ENCODE data around the gene APOC3. TPM values are rescaled to one million over a fixed set of nuclear protein-coding genes. Genes with fewer than 3 reads are reported as not detected.

Gene APOC3
- total and polyA plus RNA-seq, 4 donors, result 608 to 24,129 (median 9,307) TPM

GRCh38 chr11:116870054-116870453 is 40.3 kb downstream of the APOC3 start:
- Histone ChIP-seq H3K9ac (ENCODE audit: low read depth in 1 of 2, low read length in 2 of 2) (no peak overlapping the region), H3K9me3 (ENCODE audit: control insufficient read depth in 4 of 4, low read length in 3 of 4) (no peaks in the 10 kb centered on the region), H3K4me3 (ENCODE audit: low read depth in 1 of 3, low read length in 3 of 3) (no peak overlapping the region), H3K27ac (ENCODE audit: low read depth in 1 of 2, low read length in 2 of 2) (no peak overlapping the region), H3K36me3 (ENCODE audit: control insufficient read depth in 4 of 4, insufficient read depth in 3 of 4, low read depth in 1 of 4, low read length in 3 of 4) (peaks cover 14 to 88% (median 58%) of the 10 kb centered on the region in 4 donors), H3K27me3 (ENCODE audit: control insufficient read depth in 4 of 4, insufficient read depth in 4 of 4, low read length in 3 of 4) (no peaks in the 10 kb centered on the region), H3K4me1 (ENCODE audit: control insufficient read depth in 4 of 4, insufficient read depth in 4 of 4, low read length in 3 of 4) (peaks cover 2 to 14% (median 9%) of the 10 kb centered on the region in 4 donors)
- no peak for DNase-seq (ENCODE audit: low spot score)
- TF ChIP-seq, protein P1, sequence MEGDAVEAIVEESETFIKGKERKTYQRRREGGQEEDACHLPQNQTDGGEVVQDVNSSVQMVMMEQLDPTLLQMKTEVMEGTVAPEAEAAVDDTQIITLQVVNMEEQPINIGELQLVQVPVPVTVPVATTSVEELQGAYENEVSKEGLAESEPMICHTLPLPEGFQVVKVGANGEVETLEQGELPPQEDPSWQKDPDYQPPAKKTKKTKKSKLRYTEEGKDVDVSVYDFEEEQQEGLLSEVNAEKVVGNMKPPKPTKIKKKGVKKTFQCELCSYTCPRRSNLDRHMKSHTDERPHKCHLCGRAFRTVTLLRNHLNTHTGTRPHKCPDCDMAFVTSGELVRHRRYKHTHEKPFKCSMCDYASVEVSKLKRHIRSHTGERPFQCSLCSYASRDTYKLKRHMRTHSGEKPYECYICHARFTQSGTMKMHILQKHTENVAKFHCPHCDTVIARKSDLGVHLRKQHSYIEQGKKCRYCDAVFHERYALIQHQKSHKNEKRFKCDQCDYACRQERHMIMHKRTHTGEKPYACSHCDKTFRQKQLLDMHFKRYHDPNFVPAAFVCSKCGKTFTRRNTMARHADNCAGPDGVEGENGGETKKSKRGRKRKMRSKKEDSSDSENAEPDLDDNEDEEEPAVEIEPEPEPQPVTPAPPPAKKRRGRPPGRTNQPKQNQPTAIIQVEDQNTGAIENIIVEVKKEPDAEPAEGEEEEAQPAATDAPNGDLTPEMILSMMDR (IDR thresholded peaks at IDR 0.05; ENCODE audit: low read depth, low read length, missing input control), result no peak
- TF ChIP-seq NR2F2 (IDR thresholded peaks at IDR 0.05) (no peak), HNF4A (conservative IDR thresholded peaks at IDR 0.05) (no peak), TAF1 (conservative IDR thresholded peaks at IDR 0.05) (no peak)
- TF ChIP-seq, protein P2, sequence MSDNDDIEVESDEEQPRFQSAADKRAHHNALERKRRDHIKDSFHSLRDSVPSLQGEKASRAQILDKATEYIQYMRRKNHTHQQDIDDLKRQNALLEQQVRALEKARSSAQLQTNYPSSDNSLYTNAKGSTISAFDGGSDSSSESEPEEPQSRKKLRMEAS (IDR thresholded peaks at IDR 0.05), result no peak
- 80% methylated on average over 3 of the region's 3 CpGs for WGBS

DNA sequence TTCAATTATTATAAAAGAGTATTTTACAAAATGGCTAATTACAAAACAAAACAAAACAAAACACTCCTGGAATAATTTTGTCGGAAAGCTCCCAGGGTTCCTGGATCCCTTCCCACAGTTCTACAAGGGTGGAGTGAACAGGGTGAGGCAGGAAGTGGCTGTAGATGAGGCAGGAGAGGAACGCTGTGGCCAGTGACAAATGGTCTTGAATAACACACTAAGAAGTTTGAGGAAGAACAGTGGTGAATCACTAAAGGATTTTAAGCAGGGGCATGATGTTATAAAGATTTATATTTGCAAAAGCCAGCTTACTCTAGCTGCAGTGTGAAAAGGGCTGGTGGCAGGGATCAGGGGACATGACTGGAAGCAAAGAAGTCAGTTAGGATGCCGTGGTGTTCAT is 41.5 kb downstream of the APOC3 start:
- Histone ChIP-seq H3K36me3 (ENCODE audit: control insufficient read depth in 4 of 4, insufficient read depth in 3 of 4, low read depth in 1 of 4, low read length in 3 of 4) (peaks cover 17 to 89% (median 61%) of the 10 kb centered on the region in 4 donors), H3K4me3 (ENCODE audit: low read depth in 1 of 3, low read length in 3 of 3) (no peak overlapping the region), H3K27me3 (ENCODE audit: control insufficient read depth in 4 of 4, insufficient read depth in 4 of 4, low read length in 3 of 4) (no peaks in the 10 kb centered on the region), H3K27ac (ENCODE audit: low read depth in 1 of 2, low read length in 2 of 2) (no peak overlapping the region), H3K9ac (ENCODE audit: low read depth in 1 of 2, low read length in 2 of 2) (no peak overlapping the region), H3K4me1 (ENCODE audit: control insufficient read depth in 4 of 4, insufficient read depth in 4 of 4, low read length in 3 of 4) (peaks cover 2 to 14% (median 9%) of the 10 kb centered on the region in 4 donors), H3K9me3 (ENCODE audit: control insufficient read depth in 4 of 4, low read length in 3 of 4) (no peaks in the 10 kb centered on the region)
- no peak for DNase-seq (ENCODE audit: low spot score)
- WGBS, result 61% methylated on average over 3 of the region's 3 CpGs
- TF ChIP-seq, protein P1 (IDR thresholded peaks at IDR 0.05; ENCODE audit: low read depth, low read length, missing input control), result no peak
- TF ChIP-seq RXRA (IDR thresholded peaks at IDR 0.05) (no peak), ATF3 (IDR thresholded peaks at IDR 0.05) (no peak), RAD21 (IDR thresholded peaks at IDR 0.05) (no peak), HNF4G (IDR thresholded peaks at IDR 0.05) (no peak), JUND (IDR thresholded peaks at IDR 0.05) (no peak), TAF1 (conservative IDR thresholded peaks at IDR 0.05) (no peak), NR2F2 (IDR thresholded peaks at IDR 0.05) (no peak), GABPA (IDR thresholded peaks at IDR 0.05 in 1 of 2, conservative IDR thresholded peaks at IDR 0.05 in 1 of 2) (no peak), YY1 (IDR thresholded peaks at IDR 0.05) (no peak), HNF4A (conservative IDR thresholded peaks at IDR 0.05) (no peak), FOXA2 (IDR thresholded peaks at IDR 0.05) (no peak), FOXA1 (IDR thresholded peaks at IDR 0.05) (no peak), SP1 (IDR thresholded peaks at IDR 0.05) (no peak)
- TF ChIP-seq, protein P3, sequence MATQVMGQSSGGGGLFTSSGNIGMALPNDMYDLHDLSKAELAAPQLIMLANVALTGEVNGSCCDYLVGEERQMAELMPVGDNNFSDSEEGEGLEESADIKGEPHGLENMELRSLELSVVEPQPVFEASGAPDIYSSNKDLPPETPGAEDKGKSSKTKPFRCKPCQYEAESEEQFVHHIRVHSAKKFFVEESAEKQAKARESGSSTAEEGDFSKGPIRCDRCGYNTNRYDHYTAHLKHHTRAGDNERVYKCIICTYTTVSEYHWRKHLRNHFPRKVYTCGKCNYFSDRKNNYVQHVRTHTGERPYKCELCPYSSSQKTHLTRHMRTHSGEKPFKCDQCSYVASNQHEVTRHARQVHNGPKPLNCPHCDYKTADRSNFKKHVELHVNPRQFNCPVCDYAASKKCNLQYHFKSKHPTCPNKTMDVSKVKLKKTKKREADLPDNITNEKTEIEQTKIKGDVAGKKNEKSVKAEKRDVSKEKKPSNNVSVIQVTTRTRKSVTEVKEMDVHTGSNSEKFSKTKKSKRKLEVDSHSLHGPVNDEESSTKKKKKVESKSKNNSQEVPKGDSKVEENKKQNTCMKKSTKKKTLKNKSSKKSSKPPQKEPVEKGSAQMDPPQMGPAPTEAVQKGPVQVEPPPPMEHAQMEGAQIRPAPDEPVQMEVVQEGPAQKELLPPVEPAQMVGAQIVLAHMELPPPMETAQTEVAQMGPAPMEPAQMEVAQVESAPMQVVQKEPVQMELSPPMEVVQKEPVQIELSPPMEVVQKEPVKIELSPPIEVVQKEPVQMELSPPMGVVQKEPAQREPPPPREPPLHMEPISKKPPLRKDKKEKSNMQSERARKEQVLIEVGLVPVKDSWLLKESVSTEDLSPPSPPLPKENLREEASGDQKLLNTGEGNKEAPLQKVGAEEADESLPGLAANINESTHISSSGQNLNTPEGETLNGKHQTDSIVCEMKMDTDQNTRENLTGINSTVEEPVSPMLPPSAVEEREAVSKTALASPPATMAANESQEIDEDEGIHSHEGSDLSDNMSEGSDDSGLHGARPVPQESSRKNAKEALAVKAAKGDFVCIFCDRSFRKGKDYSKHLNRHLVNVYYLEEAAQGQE (IDR thresholded peaks at IDR 0.05), result no peak
- TF ChIP-seq, protein P2 (IDR thresholded peaks at IDR 0.05), result no peak
- TF ChIP-seq, protein P4, sequence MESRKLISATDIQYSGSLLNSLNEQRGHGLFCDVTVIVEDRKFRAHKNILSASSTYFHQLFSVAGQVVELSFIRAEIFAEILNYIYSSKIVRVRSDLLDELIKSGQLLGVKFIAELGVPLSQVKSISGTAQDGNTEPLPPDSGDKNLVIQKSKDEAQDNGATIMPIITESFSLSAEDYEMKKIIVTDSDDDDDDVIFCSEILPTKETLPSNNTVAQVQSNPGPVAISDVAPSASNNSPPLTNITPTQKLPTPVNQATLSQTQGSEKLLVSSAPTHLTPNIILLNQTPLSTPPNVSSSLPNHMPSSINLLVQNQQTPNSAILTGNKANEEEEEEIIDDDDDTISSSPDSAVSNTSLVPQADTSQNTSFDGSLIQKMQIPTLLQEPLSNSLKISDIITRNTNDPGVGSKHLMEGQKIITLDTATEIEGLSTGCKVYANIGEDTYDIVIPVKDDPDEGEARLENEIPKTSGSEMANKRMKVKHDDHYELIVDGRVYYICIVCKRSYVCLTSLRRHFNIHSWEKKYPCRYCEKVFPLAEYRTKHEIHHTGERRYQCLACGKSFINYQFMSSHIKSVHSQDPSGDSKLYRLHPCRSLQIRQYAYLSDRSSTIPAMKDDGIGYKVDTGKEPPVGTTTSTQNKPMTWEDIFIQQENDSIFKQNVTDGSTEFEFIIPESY (IDR thresholded peaks at IDR 0.05), result no peak

All from liver (tissue), 9 donors.